ENCODE measurements around the gene GRM5.
"Not testable (repeated sequence)": the region's sequence is repeated elsewhere in the genome, so short reads cannot be mapped to it uniquely, and the experiment has no call there.

GRM5 gene

GRCh38 chr11:88860431-88860830 lies 205.4 kb downstream of the GRM5 start:
- not testable (repeated sequence) for H3K9me3 ChIP-seq (ENCODE audit: insufficient read depth, low read depth, low read length); H3K4me3 ChIP-seq (ENCODE audit: low read length); H3K4me1 ChIP-seq (ENCODE audit: insufficient read depth, low read length); H3K9ac ChIP-seq (ENCODE audit: low read depth, low read length); H3K27ac ChIP-seq (ENCODE audit: low read length); H3K36me3 ChIP-seq (ENCODE audit: insufficient read depth, low read depth, low read length); H3K27me3 ChIP-seq (ENCODE audit: insufficient read depth, low read length)

- not testable (repeated sequence) for H3K4me1 ChIP-seq (ENCODE audit: insufficient read depth, low read length); H3K9ac ChIP-seq (ENCODE audit: low read depth, low read length); H3K4me3 ChIP-seq (ENCODE audit: low read length); H3K27me3 ChIP-seq (ENCODE audit: insufficient read depth, low read length); H3K9me3 ChIP-seq (ENCODE audit: insufficient read depth, low read depth, low read length); H3K36me3 ChIP-seq (ENCODE audit: insufficient read depth, low read depth, low read length); H3K27ac ChIP-seq (ENCODE audit: low read length)
Measured at GRCh38 chr11:88853963-88854362, 211.8 kb downstream of the GRM5 start.

GRCh38 chr11:88851547-88851946 lies 214.2 kb downstream of the GRM5 start:
- H3K4me1 ChIP-seq (ENCODE audit: insufficient read depth, low read length); H3K27me3 ChIP-seq (ENCODE audit: insufficient read depth, low read length); H3K9ac ChIP-seq (ENCODE audit: low read depth, low read length); H3K9me3 ChIP-seq (ENCODE audit: insufficient read depth, low read depth, low read length); H3K27ac ChIP-seq (ENCODE audit: low read length); H3K4me3 ChIP-seq (ENCODE audit: low read length); H3K36me3 ChIP-seq (ENCODE audit: insufficient read depth, low read depth, low read length): not testable (repeated sequence)

DNA sequence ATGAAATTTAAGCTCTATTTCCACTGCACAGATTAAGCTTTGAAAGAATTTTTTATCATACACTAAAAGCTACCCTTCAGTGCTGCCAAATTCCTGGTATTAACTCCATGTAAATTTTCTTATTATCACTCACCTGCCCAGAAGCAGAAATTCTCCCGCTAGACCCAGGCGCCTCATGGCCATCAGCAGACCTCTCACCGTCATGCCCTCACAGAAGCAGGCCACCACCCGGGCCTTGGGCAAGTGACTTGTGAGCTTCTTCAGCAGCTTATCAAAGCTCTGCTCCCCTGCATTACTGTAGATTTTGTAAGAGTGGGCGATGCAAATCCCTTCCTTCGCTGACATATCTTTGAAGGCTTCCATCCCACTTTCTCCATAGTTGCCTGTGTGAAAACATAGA lies 216.0 kb downstream of the GRM5 start:
- not testable (repeated sequence) for H3K9ac ChIP-seq (ENCODE audit: low read depth, low read length); H3K4me3 ChIP-seq (ENCODE audit: low read length)

DNA sequence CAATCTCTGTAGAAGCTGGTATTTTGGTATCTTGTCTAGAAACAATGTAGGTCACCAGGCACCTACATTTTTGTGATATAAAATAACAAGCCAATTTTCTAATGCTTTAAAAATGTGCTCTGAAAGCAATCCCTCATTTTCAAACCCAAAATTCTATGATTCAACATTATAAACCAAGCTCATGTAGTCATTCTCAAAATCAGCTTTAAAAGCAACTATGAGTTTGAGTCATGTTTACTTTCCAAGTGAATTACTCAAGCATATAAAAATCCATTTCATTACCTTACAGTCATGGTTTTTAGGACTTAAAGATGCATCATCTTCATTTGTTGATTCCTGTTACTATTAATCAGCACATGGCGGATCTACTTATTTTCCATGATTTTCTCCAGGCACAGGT lies 216.4 kb downstream of the GRM5 start:
- no peaks in the 10 kb centered on the region for H3K4me1 ChIP-seq (ENCODE audit: insufficient read depth, low read length)

More for the DNA sequence above, 216.0 kb downstream of the GRM5 start:
- H3K4me1 ChIP-seq (ENCODE audit: insufficient read depth, low read length); H3K27me3 ChIP-seq (ENCODE audit: insufficient read depth, low read length); H3K9me3 ChIP-seq (ENCODE audit: insufficient read depth, low read depth, low read length); H3K27ac ChIP-seq (ENCODE audit: low read length); H3K36me3 ChIP-seq (ENCODE audit: insufficient read depth, low read depth, low read length): not testable (repeated sequence)

GRCh38 chr11:88846266-88846665 lies 219.5 kb downstream of the GRM5 start:
- H3K36me3 ChIP-seq (ENCODE audit: insufficient read depth, low read depth, low read length); H3K9me3 ChIP-seq (ENCODE audit: insufficient read depth, low read depth, low read length); H3K27ac ChIP-seq (ENCODE audit: low read length); H3K9ac ChIP-seq (ENCODE audit: low read depth, low read length); H3K4me3 ChIP-seq (ENCODE audit: low read length); H3K27me3 ChIP-seq (ENCODE audit: insufficient read depth, low read length); H3K4me1 ChIP-seq (ENCODE audit: insufficient read depth, low read length): not testable (repeated sequence)

More for the DNA sequence above, 216.4 kb downstream of the GRM5 start:
- H3K4me3 ChIP-seq (ENCODE audit: low read length): no peak overlapping the region
- H3K9ac ChIP-seq (ENCODE audit: low read depth, low read length): no peak overlapping the region
- H3K9me3 ChIP-seq (ENCODE audit: insufficient read depth, low read depth, low read length): no peaks in the 10 kb centered on the region
- no peak overlapping the region for H3K27ac ChIP-seq (ENCODE audit: low read length)
- no peaks in the 10 kb centered on the region for H3K36me3 ChIP-seq (ENCODE audit: insufficient read depth, low read depth, low read length)
- no peaks in the 10 kb centered on the region for H3K27me3 ChIP-seq (ENCODE audit: insufficient read depth, low read length)

DNA sequence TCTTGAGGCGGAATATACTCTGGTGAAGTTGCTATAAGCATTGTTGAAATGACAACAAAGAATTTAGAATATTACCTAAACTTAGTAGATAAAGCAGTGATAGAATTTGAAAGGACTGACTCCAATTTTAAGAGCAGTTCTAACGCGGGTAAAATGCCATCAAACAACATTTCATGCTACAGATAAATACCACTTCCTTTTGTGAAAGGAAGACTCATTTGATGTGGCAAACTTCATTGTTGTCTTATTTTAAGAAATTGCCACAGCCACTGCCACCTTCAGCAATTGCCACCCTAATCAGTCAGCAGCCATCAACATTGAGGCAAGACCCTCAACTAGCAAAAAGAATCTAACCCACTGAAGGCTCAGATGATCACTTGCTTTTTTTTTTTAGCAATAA lies 220.8 kb downstream of the GRM5 start:
- H3K4me1 ChIP-seq (ENCODE audit: insufficient read depth, low read length); H3K9me3 ChIP-seq (ENCODE audit: insufficient read depth, low read depth, low read length); H3K36me3 ChIP-seq (ENCODE audit: insufficient read depth, low read depth, low read length); H3K27me3 ChIP-seq (ENCODE audit: insufficient read depth, low read length); H3K4me3 ChIP-seq (ENCODE audit: low read length); H3K9ac ChIP-seq (ENCODE audit: low read depth, low read length); H3K27ac ChIP-seq (ENCODE audit: low read length): not testable (repeated sequence)

GRCh38 chr11:88843766-88844426 lies 221.9 kb downstream of the GRM5 start:
- H3K9ac ChIP-seq (ENCODE audit: low read depth, low read length); H3K4me1 ChIP-seq (ENCODE audit: insufficient read depth, low read length); H3K4me3 ChIP-seq (ENCODE audit: low read length); H3K36me3 ChIP-seq (ENCODE audit: insufficient read depth, low read depth, low read length); H3K9me3 ChIP-seq (ENCODE audit: insufficient read depth, low read depth, low read length); H3K27ac ChIP-seq (ENCODE audit: low read length); H3K27me3 ChIP-seq (ENCODE audit: insufficient read depth, low read length): not testable (repeated sequence)

DNA sequence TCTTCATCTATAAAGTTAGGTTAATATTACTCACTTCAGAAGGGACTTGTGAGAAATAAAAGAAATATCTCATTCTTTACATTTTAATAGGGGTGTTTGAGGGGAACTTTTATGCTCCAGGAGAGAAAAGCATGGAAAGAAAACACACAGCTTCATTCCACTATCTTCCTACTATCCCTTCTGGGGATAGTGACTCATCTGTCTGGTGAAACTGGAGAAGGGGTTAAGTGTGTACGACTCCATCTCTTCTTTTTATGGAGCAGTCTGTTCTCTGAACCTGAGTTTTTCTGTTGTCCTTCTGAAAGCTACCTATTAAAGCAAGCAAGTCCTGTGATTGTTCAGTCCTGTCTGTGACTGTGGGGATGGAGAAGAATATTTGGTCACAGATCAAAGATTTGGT lies 227.6 kb downstream of the GRM5 start:
- not testable (repeated sequence) for H3K27ac ChIP-seq (ENCODE audit: low read length); H3K9ac ChIP-seq (ENCODE audit: low read depth, low read length); H3K27me3 ChIP-seq (ENCODE audit: insufficient read depth, low read length); H3K9me3 ChIP-seq (ENCODE audit: insufficient read depth, low read depth, low read length); H3K36me3 ChIP-seq (ENCODE audit: insufficient read depth, low read depth, low read length); H3K4me3 ChIP-seq (ENCODE audit: low read length); H3K4me1 ChIP-seq (ENCODE audit: insufficient read depth, low read length)

GRCh38 chr11:88835709-88836108 lies 230.1 kb downstream of the GRM5 start:
- H3K27ac ChIP-seq (ENCODE audit: low read length); H3K4me3 ChIP-seq (ENCODE audit: low read length); H3K9ac ChIP-seq (ENCODE audit: low read depth, low read length); H3K9me3 ChIP-seq (ENCODE audit: insufficient read depth, low read depth, low read length); H3K27me3 ChIP-seq (ENCODE audit: insufficient read depth, low read length); H3K4me1 ChIP-seq (ENCODE audit: insufficient read depth, low read length); H3K36me3 ChIP-seq (ENCODE audit: insufficient read depth, low read depth, low read length): not testable (repeated sequence)

DNA sequence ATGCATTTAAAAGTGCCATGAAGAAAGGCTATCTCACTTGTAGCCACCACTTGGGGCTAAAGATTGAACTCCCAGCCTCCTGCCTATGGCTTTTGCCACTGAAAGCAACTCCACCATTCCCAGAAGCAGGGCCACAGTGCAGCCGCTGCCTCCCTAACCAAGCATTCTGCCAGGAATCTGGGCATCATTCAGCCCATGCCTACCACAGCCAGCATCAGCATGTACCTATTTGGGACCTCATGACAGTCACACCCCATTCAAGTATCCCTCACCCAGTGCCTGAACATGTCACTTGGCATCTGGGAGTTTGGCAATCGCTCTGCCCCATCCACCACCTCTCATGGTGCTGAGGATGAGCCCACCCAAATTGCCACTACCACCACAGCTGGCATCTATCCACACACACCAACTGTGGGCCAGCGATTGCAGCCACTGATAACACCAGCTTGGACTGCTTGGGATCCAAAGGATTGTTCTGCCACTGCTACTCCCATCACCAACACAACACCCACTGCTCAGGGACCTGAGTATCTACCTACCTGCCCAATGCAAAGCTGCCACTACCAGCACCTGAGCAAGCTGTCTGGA lies 234.4 kb downstream of the GRM5 start:
- Histone ChIP-seq H3K27ac (ENCODE audit: low read length) (no peak overlapping the region), H3K4me1 (ENCODE audit: insufficient read depth, low read length) (no peaks in the 10 kb centered on the region), H3K9ac (ENCODE audit: low read depth, low read length) (no peak overlapping the region), H3K4me3 (ENCODE audit: low read length) (no peak overlapping the region), H3K9me3 (ENCODE audit: insufficient read depth, low read depth, low read length) (no peaks in the 10 kb centered on the region), H3K36me3 (ENCODE audit: insufficient read depth, low read depth, low read length) (no peaks in the 10 kb centered on the region), H3K27me3 (ENCODE audit: insufficient read depth, low read length) (no peaks in the 10 kb centered on the region)

DNA sequence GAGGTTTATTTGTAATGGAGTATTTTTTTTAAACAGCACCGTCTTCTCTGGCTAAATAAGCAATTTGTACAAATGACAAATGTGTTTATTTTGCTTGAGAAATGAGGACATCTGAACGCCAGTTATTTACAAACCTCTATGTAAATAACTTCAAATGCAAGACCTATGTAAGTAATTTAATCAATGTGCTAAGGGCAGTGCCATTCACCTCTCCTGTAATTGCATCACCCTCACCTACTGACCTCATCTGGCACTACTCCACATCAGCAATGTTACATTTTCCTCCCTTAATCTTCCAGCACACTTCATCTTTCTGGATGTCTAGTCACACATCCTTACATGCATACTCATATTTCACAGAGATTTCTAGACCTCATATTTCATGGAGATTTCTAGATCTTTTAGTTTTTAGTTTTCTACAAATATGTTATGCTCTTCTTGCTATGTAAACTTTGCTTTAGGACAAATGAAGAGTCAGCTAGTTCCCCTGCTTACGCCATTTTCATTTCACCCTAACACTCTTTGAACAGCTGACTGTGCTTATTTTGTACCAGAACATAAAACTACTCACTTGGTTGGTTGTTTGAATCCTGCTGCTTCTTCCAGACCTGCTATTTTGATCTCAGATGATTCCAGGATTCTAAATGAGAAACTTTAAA lies 238.6 kb downstream of the GRM5 start:
- H3K4me3 ChIP-seq (ENCODE audit: low read length): no peak overlapping the region
- H3K27ac ChIP-seq (ENCODE audit: low read length): no peak overlapping the region
- H3K9ac ChIP-seq (ENCODE audit: low read depth, low read length): no peak overlapping the region
- no peaks in the 10 kb centered on the region for H3K27me3 ChIP-seq (ENCODE audit: insufficient read depth, low read length)
- H3K36me3 ChIP-seq (ENCODE audit: insufficient read depth, low read depth, low read length): no peaks in the 10 kb centered on the region
- no peaks in the 10 kb centered on the region for H3K4me1 ChIP-seq (ENCODE audit: insufficient read depth, low read length)
- H3K9me3 ChIP-seq (ENCODE audit: insufficient read depth, low read depth, low read length): no peaks in the 10 kb centered on the region
